ENCODE data around the gene CELSR2. TPM values are rescaled to one million over a fixed set of nuclear protein-coding genes. Genes with fewer than 3 reads are reported as not detected.

The CELSR2 gene
- total and polyA plus RNA-seq, 8 donors: 5.9 to 18.0 (median 12.5) TPM

DNA sequence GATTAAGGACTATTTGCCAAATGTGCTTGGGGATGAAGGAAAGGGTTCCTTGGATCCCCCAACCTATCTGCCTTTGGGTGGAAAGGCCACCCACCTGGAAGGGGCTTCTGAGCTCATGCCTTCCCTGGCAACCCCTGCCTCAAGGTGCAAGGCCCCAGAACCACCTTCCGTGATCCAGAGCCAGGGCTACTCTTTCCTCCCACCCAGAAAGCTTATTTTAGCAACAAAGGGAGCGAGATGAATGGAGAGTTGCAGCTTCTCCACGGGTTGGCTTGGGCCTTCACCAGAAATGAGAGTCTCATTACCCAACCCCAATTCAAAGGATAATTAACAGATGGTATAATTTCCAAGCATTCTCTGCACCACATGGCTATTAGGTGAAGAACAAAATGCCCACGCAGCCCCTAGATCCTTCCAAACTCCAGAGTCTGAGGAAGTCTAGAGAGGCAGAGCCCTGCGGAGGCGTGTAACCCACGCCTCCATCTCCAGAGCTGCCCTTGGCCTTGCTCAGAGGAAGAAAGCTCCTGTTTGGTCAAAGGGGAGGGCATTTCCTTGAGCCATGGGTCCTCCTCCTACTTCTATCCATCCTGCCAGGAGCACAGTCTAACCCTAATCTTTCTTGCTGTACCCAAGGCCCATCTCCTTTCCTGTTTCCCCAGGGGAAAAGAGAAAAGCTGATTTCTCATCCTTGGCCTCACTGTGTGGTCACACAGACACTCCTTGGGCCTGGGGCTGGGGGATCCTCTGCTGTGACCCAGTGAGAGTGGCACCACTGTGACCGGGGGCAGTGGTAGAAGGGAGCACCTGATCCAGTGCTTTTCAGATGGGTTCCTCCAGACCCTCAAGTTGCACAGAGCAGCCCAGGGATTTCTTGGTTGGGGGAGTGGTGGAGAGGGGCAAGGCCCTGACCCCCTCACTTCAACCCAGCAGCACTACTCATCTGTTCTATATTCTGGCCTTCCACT, 1.7 kb upstream of the CELSR2 start:
- TF ChIP-seq, protein P1, sequence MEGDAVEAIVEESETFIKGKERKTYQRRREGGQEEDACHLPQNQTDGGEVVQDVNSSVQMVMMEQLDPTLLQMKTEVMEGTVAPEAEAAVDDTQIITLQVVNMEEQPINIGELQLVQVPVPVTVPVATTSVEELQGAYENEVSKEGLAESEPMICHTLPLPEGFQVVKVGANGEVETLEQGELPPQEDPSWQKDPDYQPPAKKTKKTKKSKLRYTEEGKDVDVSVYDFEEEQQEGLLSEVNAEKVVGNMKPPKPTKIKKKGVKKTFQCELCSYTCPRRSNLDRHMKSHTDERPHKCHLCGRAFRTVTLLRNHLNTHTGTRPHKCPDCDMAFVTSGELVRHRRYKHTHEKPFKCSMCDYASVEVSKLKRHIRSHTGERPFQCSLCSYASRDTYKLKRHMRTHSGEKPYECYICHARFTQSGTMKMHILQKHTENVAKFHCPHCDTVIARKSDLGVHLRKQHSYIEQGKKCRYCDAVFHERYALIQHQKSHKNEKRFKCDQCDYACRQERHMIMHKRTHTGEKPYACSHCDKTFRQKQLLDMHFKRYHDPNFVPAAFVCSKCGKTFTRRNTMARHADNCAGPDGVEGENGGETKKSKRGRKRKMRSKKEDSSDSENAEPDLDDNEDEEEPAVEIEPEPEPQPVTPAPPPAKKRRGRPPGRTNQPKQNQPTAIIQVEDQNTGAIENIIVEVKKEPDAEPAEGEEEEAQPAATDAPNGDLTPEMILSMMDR (IDR thresholded peaks at IDR 0.05): no peak
- Histone ChIP-seq H3K4me3 (no peak overlapping the region), H3K9me3 (no peaks in the 10 kb centered on the region), H3K36me3 (no peaks in the 10 kb centered on the region), H3K27me3 (peaks cover 0 to 51% of the 10 kb centered on the region in 2 donors), H3K27ac (no peak overlapping the region), H3K4me1 (peaks cover 2 to 17% of the 10 kb centered on the region in 2 donors)
- DNase-seq (no peak), ATAC-seq (no peak)
- intact Hi-C loops (cut with DNase I): no loop called here

DNA sequence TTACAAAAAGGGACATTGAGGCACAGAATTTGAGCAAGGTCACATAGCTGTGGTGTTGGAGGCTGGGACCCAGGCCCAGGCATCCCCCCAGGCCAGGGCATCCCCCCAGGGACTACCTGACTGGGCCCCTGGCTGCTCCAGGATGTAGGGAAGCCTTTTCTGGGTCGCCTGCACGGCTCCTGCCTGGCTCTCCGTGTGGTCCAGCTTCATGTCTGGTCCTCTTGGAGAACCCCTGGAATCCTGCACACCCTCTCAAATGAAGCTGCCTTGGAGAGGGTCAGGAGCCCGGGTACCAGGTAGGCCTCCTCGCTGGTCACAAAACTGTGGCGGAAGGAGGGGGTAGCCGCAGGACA, 919 bp upstream of the CELSR2 start:
- peaks cover 2 to 17% of the 10 kb centered on the region in 2 donors for H3K4me1 ChIP-seq
- no peaks in the 10 kb centered on the region for H3K36me3 ChIP-seq
- TF ChIP-seq, protein P1 (IDR thresholded peaks at IDR 0.05): no peak
- intact Hi-C loops (cut with DNase I): no loop called here
- no peak for ATAC-seq
- H3K4me3 ChIP-seq: no peak overlapping the region
- H3K27me3 ChIP-seq: peaks cover 0 to 44% of the 10 kb centered on the region in 2 donors
- H3K27ac ChIP-seq: no peak overlapping the region
- DNase-seq: no peak
- no peaks in the 10 kb centered on the region for H3K9me3 ChIP-seq

DNA sequence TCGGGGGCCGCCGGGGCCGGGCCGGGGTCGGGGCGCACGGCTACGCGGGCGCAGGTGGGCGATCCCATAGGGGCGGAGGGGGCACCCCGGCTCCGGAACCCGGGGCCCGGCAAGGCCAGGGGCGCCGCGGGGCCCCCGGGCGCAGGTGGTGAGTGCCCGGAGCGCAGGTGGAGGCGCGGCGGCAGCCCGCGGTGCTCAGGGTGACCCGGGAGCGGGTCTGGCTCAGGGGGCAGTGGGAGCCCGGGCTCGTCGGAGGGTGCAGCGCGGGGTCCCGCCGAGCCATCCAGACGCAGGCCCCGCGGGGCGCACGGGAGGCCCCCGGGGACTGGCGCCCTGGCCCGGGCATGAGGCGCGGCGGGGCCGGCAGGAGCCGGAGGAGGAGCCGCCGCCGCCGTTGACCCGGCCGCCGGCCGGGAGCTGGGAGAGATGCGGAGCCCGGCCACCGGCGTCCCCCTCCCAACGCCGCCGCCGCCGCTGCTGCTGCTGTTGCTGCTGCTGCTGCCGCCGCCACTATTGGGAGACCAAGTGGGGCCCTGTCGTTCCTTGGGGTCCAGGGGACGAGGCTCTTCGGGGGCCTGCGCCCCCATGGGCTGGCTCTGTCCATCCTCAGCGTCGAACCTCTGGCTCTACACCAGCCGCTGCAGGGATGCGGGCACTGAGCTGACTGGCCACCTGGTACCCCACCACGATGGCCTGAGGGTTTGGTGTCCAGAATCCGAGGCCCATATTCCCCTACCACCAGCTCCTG, 489 bp downstream of the CELSR2 start:
- Histone ChIP-seq H3K36me3 (no peaks in the 10 kb centered on the region), H3K27ac (no peak overlapping the region), H3K4me3 (peak overlapping the region; percentile 35 to 47), H3K4me1 (peaks cover 15 to 29% of the 10 kb centered on the region in 2 donors), H3K27me3 (peaks cover 0 to 36% of the 10 kb centered on the region in 2 donors), H3K9me3 (no peaks in the 10 kb centered on the region)
- peak in 1 of 4 donors; percentile 81 for DNase-seq
- TF ChIP-seq, protein P1 (IDR thresholded peaks at IDR 0.05): no peak
- intact Hi-C loops (cut with DNase I): no loop called here
- ATAC-seq: no peak

DNA sequence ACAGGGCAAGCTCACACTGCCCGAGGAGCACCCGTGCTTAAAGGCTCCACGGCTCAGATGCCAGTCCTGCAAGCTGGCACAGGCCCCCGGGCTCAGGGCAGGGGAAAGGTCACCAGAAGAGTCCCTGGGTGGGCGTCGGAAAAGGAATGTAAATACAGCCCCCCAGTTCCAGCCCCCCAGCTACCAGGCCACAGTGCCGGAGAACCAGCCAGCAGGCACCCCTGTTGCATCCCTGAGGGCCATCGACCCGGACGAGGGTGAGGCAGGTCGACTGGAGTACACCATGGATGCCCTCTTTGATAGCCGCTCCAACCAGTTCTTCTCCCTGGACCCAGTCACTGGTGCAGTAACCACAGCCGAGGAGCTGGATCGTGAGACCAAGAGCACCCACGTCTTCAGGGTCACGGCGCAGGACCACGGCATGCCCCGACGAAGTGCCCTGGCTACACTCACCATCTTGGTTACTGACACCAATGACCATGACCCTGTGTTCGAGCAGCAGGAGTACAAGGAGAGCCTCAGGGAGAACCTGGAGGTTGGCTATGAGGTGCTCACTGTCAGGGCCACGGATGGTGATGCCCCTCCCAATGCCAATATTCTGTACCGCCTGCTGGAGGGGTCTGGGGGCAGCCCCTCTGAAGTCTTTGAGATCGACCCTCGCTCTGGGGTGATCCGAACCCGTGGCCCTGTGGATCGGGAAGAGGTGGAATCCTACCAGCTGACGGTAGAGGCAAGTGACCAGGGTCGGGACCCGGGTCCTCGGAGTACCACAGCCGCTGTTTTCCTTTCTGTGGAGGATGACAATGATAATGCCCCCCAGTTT, 1.3 kb downstream of the CELSR2 start:
- Histone ChIP-seq H3K4me3 (peak overlapping the region in 1 of 2 donors; percentile 47), H3K36me3 (no peaks in the 10 kb centered on the region), H3K4me1 (peaks cover 17 to 30% of the 10 kb centered on the region in 2 donors), H3K27me3 (peaks cover 0 to 36% of the 10 kb centered on the region in 2 donors), H3K9me3 (no peaks in the 10 kb centered on the region), H3K27ac (no peak overlapping the region)
- DNase-seq (peak in 1 of 4 donors; percentile 56), ATAC-seq (no peak)
- TF ChIP-seq, protein P1 (IDR thresholded peaks at IDR 0.05): no peak
- intact Hi-C loops (cut with DNase I): no loop called here
